ENCODE data around the gene ANGPTL2.

The ANGPTL2 gene

GRCh38 chr9:127066060-127066850 is 56.2 kb downstream of the ANGPTL2 start:
- H3K4me1 Mint-ChIP-seq (ENCODE audit: low read depth), result peaks cover 17% of the 10 kb centered on the region
- H3K27me3 Mint-ChIP-seq, result no peaks in the 10 kb centered on the region
- H3K27ac Mint-ChIP-seq, result no peak overlapping the region
- intact Hi-C loops (cut with micrococcal nuclease), result no loop called here
- no peaks in the 10 kb centered on the region for H3K9me3 Mint-ChIP-seq
- H3K4me3 Mint-ChIP-seq, result no peak overlapping the region
- H3K36me3 Mint-ChIP-seq (ENCODE audit: low read depth), result no peaks in the 10 kb centered on the region

- no peaks in the 10 kb centered on the region for H3K9me3 Mint-ChIP-seq
- no peak overlapping the region for H3K27ac Mint-ChIP-seq
- H3K27me3 Mint-ChIP-seq, result no peaks in the 10 kb centered on the region
- H3K4me1 Mint-ChIP-seq (ENCODE audit: low read depth), result peaks cover 17% of the 10 kb centered on the region
- H3K36me3 Mint-ChIP-seq (ENCODE audit: low read depth), result no peaks in the 10 kb centered on the region
- H3K4me3 Mint-ChIP-seq, result no peak overlapping the region
- intact Hi-C loops (cut with micrococcal nuclease), result no loop called here
These were observed 56.8 kb downstream of the ANGPTL2 start for GRCh38 chr9:127065592-127065991.

- H3K27me3 Mint-ChIP-seq, result no peaks in the 10 kb centered on the region
- no peaks in the 10 kb centered on the region for H3K9me3 Mint-ChIP-seq
- peaks cover 24% of the 10 kb centered on the region for H3K4me1 Mint-ChIP-seq (ENCODE audit: low read depth)
- no peaks in the 10 kb centered on the region for H3K36me3 Mint-ChIP-seq (ENCODE audit: low read depth)
- H3K4me3 Mint-ChIP-seq, result no peak overlapping the region
- no peak overlapping the region for H3K27ac Mint-ChIP-seq
- intact Hi-C loops (cut with micrococcal nuclease), result no loop called here
These were observed 58.1 kb downstream of the ANGPTL2 start for GRCh38 chr9:127064335-127064734.

- Mint-ChIP-seq H3K4me1 (ENCODE audit: low read depth) (peaks cover 10% of the 10 kb centered on the region), H3K27ac (no peak overlapping the region), H3K27me3 (no peaks in the 10 kb centered on the region), H3K9me3 (no peaks in the 10 kb centered on the region), H3K4me3 (no peak overlapping the region), H3K36me3 (ENCODE audit: low read depth) (no peaks in the 10 kb centered on the region)
- intact Hi-C loops (cut with micrococcal nuclease), result no loop called here
These were observed 61.0 kb downstream of the ANGPTL2 start for GRCh38 chr9:127061411-127061810.

GRCh38 chr9:127059765-127060361 is 62.6 kb downstream of the ANGPTL2 start:
- Mint-ChIP-seq H3K36me3 (ENCODE audit: low read depth) (no peaks in the 10 kb centered on the region), H3K9me3 (no peaks in the 10 kb centered on the region), H3K27ac (no peak overlapping the region), H3K27me3 (no peaks in the 10 kb centered on the region), H3K4me3 (no peak overlapping the region), H3K4me1 (ENCODE audit: low read depth) (peaks cover 10% of the 10 kb centered on the region)
- intact Hi-C loops (cut with micrococcal nuclease), result no loop called here

GRCh38 chr9:127059030-127059429 is 63.4 kb downstream of the ANGPTL2 start:
- no peak overlapping the region for H3K27ac Mint-ChIP-seq
- intact Hi-C loops (cut with micrococcal nuclease), result no loop called here
- H3K27me3 Mint-ChIP-seq, result no peaks in the 10 kb centered on the region
- no peak overlapping the region for H3K4me3 Mint-ChIP-seq
- H3K36me3 Mint-ChIP-seq (ENCODE audit: low read depth), result no peaks in the 10 kb centered on the region
- peaks cover 10% of the 10 kb centered on the region for H3K4me1 Mint-ChIP-seq (ENCODE audit: low read depth)
- no peaks in the 10 kb centered on the region for H3K9me3 Mint-ChIP-seq

GRCh38 chr9:127058645-127059021 is 63.8 kb downstream of the ANGPTL2 start:
- H3K9me3 Mint-ChIP-seq, result no peaks in the 10 kb centered on the region
- no peak overlapping the region for H3K27ac Mint-ChIP-seq
- H3K4me3 Mint-ChIP-seq, result no peak overlapping the region
- no peaks in the 10 kb centered on the region for H3K27me3 Mint-ChIP-seq
- H3K36me3 Mint-ChIP-seq (ENCODE audit: low read depth), result no peaks in the 10 kb centered on the region
- intact Hi-C loops (cut with micrococcal nuclease), result no loop called here
- H3K4me1 Mint-ChIP-seq (ENCODE audit: low read depth), result peaks cover 10% of the 10 kb centered on the region

- no peaks in the 10 kb centered on the region for H3K27me3 Mint-ChIP-seq
- H3K27ac Mint-ChIP-seq, result no peak overlapping the region
- no peaks in the 10 kb centered on the region for H3K9me3 Mint-ChIP-seq
- H3K4me1 Mint-ChIP-seq (ENCODE audit: low read depth), result peaks cover 10% of the 10 kb centered on the region
- H3K36me3 Mint-ChIP-seq (ENCODE audit: low read depth), result no peaks in the 10 kb centered on the region
- H3K4me3 Mint-ChIP-seq, result no peak overlapping the region
- intact Hi-C loops (cut with micrococcal nuclease), result no loop called here
These were observed 64.3 kb downstream of the ANGPTL2 start for GRCh38 chr9:127058011-127058644.

- Mint-ChIP-seq H3K27ac (no peak overlapping the region), H3K4me1 (ENCODE audit: low read depth) (peaks cover 10% of the 10 kb centered on the region), H3K4me3 (no peak overlapping the region)
These were observed 66.0 kb downstream of the ANGPTL2 start for GRCh38 chr9:127056446-127056845.

GRCh38 chr9:127055745-127056402 is 66.6 kb downstream of the ANGPTL2 start:
- Mint-ChIP-seq H3K4me3 (no peak overlapping the region), H3K27ac (no peak overlapping the region), H3K4me1 (ENCODE audit: low read depth) (peaks cover 11% of the 10 kb centered on the region), H3K36me3 (ENCODE audit: low read depth) (no peaks in the 10 kb centered on the region), H3K9me3 (no peaks in the 10 kb centered on the region), H3K27me3 (no peaks in the 10 kb centered on the region)
- intact Hi-C loops (cut with micrococcal nuclease), result no loop called here

More at GRCh38 chr9:127056446-127056845, 66.0 kb downstream of the ANGPTL2 start:
- intact Hi-C loops (cut with micrococcal nuclease), result no loop called here
- Mint-ChIP-seq H3K27me3 (no peaks in the 10 kb centered on the region), H3K36me3 (ENCODE audit: low read depth) (no peaks in the 10 kb centered on the region), H3K9me3 (no peaks in the 10 kb centered on the region)

- intact Hi-C loops (cut with micrococcal nuclease), result no loop called here
- no peaks in the 10 kb centered on the region for H3K9me3 Mint-ChIP-seq
- no peaks in the 10 kb centered on the region for H3K36me3 Mint-ChIP-seq (ENCODE audit: low read depth)
- peaks cover 20% of the 10 kb centered on the region for H3K4me1 Mint-ChIP-seq (ENCODE audit: low read depth)
- peaks cover 3% of the 10 kb centered on the region for H3K27me3 Mint-ChIP-seq
- H3K27ac Mint-ChIP-seq, result no peak overlapping the region
- H3K4me3 Mint-ChIP-seq, result no peak overlapping the region
These were observed 68.5 kb downstream of the ANGPTL2 start for GRCh38 chr9:127053960-127054359.

GRCh38 chr9:127053057-127053821 is 69.2 kb downstream of the ANGPTL2 start:
- H3K27me3 Mint-ChIP-seq, result peaks cover 3% of the 10 kb centered on the region
- no peaks in the 10 kb centered on the region for H3K9me3 Mint-ChIP-seq
- H3K27ac Mint-ChIP-seq, result no peak overlapping the region
- intact Hi-C loops (cut with micrococcal nuclease), result no loop called here
- no peak overlapping the region for H3K4me3 Mint-ChIP-seq
- no peaks in the 10 kb centered on the region for H3K36me3 Mint-ChIP-seq (ENCODE audit: low read depth)
- peaks cover 26% of the 10 kb centered on the region for H3K4me1 Mint-ChIP-seq (ENCODE audit: low read depth)

- Mint-ChIP-seq H3K4me1 (ENCODE audit: low read depth) (peaks cover 32% of the 10 kb centered on the region), H3K27ac (no peak overlapping the region), H3K9me3 (no peaks in the 10 kb centered on the region), H3K36me3 (ENCODE audit: low read depth) (no peaks in the 10 kb centered on the region), H3K27me3 (peaks cover 3% of the 10 kb centered on the region), H3K4me3 (no peak overlapping the region)
- intact Hi-C loops (cut with micrococcal nuclease), result no loop called here
These were observed 70.4 kb downstream of the ANGPTL2 start for GRCh38 chr9:127051881-127052595.
